Left forelimb (tissue), 1 donor: Measurements from ENCODE around the gene ITGB6.

ENCODE experiments used
- DNase-seq: peaks from one replicate; pipeline ENCODE4 v3.0.0-alpha.2; 2018; ENCODE audit warnings: low spot score

ITGB6 gene

GRCh38 chr2:160087854-160088745 lies 112.0 kb downstream of the ITGB6 start:
- DNase-seq, result no peak

GRCh38 chr2:160085662-160086061 lies 114.4 kb downstream of the ITGB6 start:
- no peak for DNase-seq

- no peak for DNase-seq
These were observed 121.9 kb downstream of the ITGB6 start for GRCh38 chr2:160077912-160078810.

GRCh38 chr2:160076914-160077313 lies 123.2 kb downstream of the ITGB6 start:
- no peak for DNase-seq

GRCh38 chr2:160076241-160076640 lies 123.8 kb downstream of the ITGB6 start:
- no peak for DNase-seq

GRCh38 chr2:160075171-160075570 lies 124.9 kb downstream of the ITGB6 start:
- DNase-seq, result no peak

GRCh38 chr2:160073284-160073888 lies 126.7 kb downstream of the ITGB6 start:
- no peak for DNase-seq

GRCh38 chr2:160068906-160069305 lies 131.2 kb downstream of the ITGB6 start:
- DNase-seq, result no peak

GRCh38 chr2:160064916-160065315 lies 135.2 kb downstream of the ITGB6 start:
- DNase-seq, result no peak

GRCh38 chr2:160063879-160064612 lies 136.0 kb downstream of the ITGB6 start:
- DNase-seq, result no peak

- DNase-seq, result no peak
These were observed 136.8 kb downstream of the ITGB6 start for GRCh38 chr2:160063271-160063670.

GRCh38 chr2:160062292-160063005 lies 137.6 kb downstream of the ITGB6 start, which contains the start of gene PLA2R1:
Gene PLA2R1 (minus strand): TSS chr2:160062615. CDS start chr2:160062403, 212 bp downstream.
- DNase-seq, result peak; percentile 74

GRCh38 chr2:160061944-160062291 lies 138.2 kb downstream of the ITGB6 start:
- peak; percentile 67 for DNase-seq

- no peak for DNase-seq
These were observed 138.5 kb downstream of the ITGB6 start for GRCh38 chr2:160061533-160061932.

- DNase-seq, result no peak
These were observed 139.8 kb downstream of the ITGB6 start for GRCh38 chr2:160060297-160060696.

- DNase-seq, result no peak
These were observed 142.7 kb downstream of the ITGB6 start for GRCh38 chr2:160057356-160057755.

- no peak for DNase-seq
These were observed 144.4 kb downstream of the ITGB6 start for GRCh38 chr2:160055726-160056108.

GRCh38 chr2:160054984-160055725 lies 144.9 kb downstream of the ITGB6 start:
- no peak for DNase-seq

GRCh38 chr2:160053946-160054345 lies 146.1 kb downstream of the ITGB6 start:
- DNase-seq, result no peak

GRCh38 chr2:160052531-160052930 lies 147.5 kb downstream of the ITGB6 start:
- no peak for DNase-seq
